HG03521 (cell line): ENCODE measurements around the gene PLCH2.

Experiments
- ATAC-seq: cut with Tn5 transposase; IDR thresholded peaks from one replicate; pipeline ENCODE4 v1.9.1; 2021; ENCODE audit warnings: mild to moderate bottlenecking, moderate library complexity; ENCODE audit not compliant: unreplicated experiment

The PLCH2 gene

DNA sequence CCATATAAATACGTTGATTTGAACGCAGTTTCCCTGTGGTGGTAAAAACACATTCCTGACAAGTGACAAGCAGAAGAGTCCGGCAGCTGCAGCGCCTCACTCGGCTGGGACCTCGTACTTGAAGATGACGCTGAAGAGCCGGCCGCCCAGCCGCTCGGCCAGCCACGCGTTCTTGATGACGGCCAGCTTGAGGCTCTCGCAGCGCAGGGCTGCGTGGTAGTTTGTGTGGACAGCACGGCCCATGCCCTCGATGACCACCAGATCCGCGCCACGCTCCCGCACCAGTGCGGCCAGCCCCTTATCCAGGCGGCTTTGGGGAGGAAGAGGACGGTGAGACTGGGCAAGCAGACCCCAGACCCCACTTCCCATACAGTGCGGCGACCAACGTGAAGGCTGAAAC, 32.7 kb downstream of the PLCH2 start:
- ATAC-seq = no peak

DNA sequence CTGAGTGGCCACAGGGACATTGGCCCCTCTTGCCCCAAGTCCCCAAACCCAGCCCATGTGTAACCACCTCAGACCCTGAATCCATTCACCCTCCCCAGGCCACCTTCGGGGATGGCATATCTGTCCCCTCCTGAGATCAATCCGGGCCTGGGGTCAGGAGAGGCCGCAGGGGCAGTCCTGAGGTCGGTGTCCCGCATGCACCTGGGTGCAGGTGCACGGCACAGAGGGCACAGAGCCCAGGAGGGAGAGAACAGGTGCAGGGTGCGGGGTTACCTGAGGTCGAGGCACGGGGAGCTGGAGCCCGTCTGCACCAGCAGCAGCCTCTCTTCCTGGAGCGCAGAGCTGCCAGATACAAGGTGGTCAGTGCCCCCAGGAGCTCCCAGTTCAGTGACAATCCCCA, 33.5 kb downstream of the PLCH2 start:
- no peak for ATAC-seq

GRCh38 chr1:2510366-2511155, 34.5 kb downstream of the PLCH2 start:
- no peak for ATAC-seq

DNA sequence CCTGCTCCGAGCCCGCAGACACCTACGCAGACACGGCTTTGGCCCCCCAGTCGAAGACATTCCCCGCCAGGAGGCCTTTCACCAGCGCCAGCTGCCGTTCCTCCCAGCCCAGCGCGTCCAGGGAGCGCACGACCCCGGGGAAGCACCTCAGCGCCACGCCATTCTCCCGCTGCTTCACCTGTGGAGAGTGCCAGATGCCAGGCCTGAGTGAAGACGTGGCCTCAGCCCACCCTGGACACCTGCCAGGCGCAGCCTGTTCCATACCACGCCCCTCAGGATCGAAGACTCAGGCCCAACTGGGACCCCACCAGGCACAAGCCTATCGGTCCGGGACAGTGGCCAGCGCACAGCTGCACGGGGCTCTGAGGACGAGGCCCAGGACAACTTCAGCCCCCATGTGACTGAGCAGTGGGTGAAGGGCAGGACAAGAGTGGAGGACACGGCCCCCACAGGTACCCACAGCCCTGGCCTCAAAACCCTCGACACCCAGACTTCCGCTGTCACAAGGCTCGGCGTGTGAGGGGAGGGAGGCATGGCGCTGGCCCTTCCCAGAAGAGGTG, 36.9 kb downstream of the PLCH2 start:
- ATAC-seq = no peak

- no peak for ATAC-seq
Observed at GRCh38 chr1:2513939-2514652, 38.0 kb downstream of the PLCH2 start.

- ATAC-seq = no peak
Observed at GRCh38 chr1:2514863-2515762, 39.0 kb downstream of the PLCH2 start.

GRCh38 chr1:2515763-2516080, 39.6 kb downstream of the PLCH2 start:
- ATAC-seq = no peak

DNA sequence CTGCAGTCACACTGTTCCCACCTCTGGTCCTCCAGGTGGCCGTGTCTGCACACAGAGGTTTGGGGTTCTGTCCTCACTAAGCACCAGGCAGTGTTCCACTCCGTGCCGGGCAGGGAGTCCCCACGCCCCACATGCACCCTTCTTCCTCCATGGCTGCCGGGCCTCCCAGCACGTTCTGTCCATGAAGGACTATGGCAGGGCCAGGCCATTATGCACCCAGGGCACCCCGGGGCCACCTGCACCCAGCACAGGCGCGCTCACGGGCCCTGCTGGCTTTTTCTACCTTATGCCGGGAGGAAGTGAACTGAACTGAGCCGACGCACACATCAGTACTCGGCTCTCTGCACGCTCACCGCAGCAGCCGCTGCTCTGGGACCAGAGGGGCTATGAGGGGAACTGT, 40.0 kb downstream of the PLCH2 start:
- no peak for ATAC-seq

GRCh38 chr1:2516946-2517345, 40.9 kb downstream of the PLCH2 start:
- ATAC-seq = no peak

GRCh38 chr1:2517966-2518365, 41.9 kb downstream of the PLCH2 start:
- ATAC-seq = no peak

GRCh38 chr1:2518528-2518927, 42.4 kb downstream of the PLCH2 start:
- ATAC-seq = no peak

GRCh38 chr1:2519029-2519685, 43.1 kb downstream of the PLCH2 start:
- no peak for ATAC-seq

- ATAC-seq = no peak
Observed at GRCh38 chr1:2519729-2520128, 43.6 kb downstream of the PLCH2 start.

GRCh38 chr1:2520206-2520605, 44.1 kb downstream of the PLCH2 start:
- ATAC-seq = no peak

DNA sequence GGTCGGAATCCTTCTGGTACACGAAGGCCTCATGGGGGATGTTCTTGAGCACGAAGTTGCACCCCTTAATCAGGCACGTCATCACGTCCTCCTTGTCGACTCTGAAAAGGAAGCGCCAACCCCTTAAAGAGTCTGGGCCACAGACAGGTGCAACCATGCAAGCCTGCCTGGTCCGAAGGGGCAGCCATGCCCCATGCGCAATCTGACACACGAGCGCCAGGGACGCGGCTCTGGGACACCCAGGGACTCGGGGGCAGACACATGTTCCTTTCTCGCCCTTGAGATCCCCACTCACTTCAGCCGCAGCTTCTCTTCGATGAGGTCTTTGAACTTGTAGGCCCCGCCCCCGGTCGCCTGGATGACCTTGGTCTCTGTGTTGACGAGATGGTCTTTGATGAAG, 44.7 kb downstream of the PLCH2 start:
- ATAC-seq = no peak

DNA sequence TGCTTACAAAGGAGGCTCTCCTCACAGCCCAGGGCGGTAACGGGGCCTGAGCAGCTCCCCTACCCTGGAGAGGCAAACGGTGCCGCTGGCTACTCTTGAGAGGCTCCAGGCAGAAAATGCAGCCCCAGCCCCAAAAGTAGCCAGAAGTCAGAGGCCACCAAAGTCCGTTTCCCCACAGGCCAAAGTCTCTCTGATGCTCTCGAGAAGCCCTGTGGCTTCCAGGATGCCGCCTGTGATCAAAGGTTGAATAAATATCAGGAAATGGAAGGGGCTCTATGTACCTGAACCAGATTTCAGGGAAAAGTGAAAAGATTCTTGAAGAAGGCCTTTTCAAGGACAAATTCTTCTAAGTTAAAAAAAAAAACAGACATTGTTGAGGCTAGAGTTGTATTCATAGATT, 46.1 kb downstream of the PLCH2 start:
- no peak for ATAC-seq

DNA sequence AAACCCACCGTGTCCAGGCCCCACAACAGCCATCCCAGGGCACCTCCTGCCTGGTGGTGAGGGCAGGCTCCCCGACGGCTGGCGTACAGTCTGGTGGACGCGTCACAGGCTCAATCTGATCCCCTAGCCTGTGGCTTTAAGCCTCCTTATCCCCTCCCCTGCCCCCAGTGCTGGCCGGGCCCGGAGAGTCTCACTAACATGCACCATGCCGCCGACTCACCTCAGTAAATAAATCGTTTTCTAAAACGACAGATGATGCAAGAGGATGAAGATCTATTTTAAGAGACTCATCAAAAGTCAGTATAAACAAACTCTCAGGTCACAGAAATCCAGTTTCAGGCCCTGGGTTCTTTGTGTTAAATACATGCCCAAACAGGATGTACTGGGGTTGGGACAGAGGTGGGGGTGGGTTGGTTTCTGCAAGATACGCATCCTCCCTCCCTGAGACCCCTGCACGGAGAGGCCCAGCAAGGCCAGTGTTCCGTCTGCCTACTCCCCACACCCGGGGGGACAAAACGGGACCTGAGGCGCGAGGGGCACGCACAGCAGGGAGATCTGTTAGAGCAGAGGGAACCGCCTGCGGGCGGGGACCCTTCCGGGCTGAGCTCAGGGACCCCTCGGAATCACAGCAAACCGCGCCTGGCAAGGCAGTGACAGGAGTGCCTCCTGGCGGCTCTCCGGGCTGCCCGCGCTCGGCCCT, 47.3 kb downstream of the PLCH2 start:
- ATAC-seq = no peak

DNA sequence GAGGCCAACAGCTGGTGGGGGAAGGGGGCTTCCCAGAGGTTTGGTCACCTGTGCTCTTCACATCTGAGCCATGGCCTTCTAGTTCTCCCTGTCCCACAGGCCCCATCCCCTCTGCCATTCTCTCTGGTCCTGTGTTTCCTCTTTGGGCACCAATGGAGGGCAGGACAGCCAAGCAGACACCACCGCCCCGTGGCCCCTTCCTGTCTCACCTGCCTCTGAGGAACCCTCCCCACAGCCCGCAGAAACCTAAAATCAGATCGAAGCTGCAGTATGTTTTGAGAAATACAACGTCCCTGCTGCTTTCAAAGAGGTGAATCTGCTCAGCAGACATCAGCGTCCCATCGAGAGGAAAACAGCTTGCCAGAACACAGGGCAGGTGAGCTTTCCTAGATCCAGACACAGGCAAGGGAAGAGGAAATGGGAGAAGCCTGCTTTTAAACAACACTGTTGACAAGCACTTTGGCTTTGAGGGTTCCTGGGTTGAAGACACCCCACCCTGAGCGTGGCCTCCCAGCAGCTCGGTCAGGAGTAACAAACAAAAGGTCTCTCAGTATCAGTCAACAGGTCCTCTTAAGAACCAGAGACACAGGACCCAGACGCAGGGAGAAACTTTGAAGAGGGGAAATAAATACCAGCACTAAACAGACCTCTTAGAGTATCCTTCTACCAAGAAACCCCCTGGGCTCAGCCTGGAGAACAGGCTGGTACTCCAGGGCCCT, 48.0 kb downstream of the PLCH2 start:
- no peak for ATAC-seq

GRCh38 chr1:2525572-2525919, 49.5 kb downstream of the PLCH2 start:
- no peak for ATAC-seq
